Measurements from ENCODE around the gene RUNX2. TPM values are rescaled to one million over a fixed set of nuclear protein-coding genes. Genes with fewer than 3 reads are reported as not detected.

Gene RUNX2
- total RNA-seq, 4 donors from 2014 or later = 1.00 to 8.1 (median 3.6) TPM

GRCh38 chr6:45422503-45423110 lies 94.5 kb downstream of the RUNX2 start:
- H3K4me1 ChIP-seq = peaks cover 0 to 44% (median 32%) of the 10 kb centered on the region in 4 donors
- H3K9me3 ChIP-seq = no peaks in the 10 kb centered on the region
- peak; percentile 47 for DNase-seq
- H3K36me3 ChIP-seq = no peaks in the 10 kb centered on the region
- in situ Hi-C loops (cut with MboI; ENCODE audit: low pct_ligation_motif_present in 1 of 4, low pct_unique_long_range_greater_than_20kb in 1 of 4, low sequenced_read_pairs in 3 of 4) = loop anchor here in 2 of 4 donors (25.0 kb wide), 1 partner anchor 760 kb away; no protein-coding TSS in a partner anchor
- H3K27me3 ChIP-seq = peaks cover 77% of the 10 kb centered on the region
- intact Hi-C loops (cut with DNase I; ENCODE audit: low total_unique reads) = loop anchor here (5.0 kb wide), 2 partner anchors 45 to 290 kb away; partner anchors contain the start of gene SUPT3H
- peak overlapping the region; percentile 77 to 85 (median 82) for H3K27ac ChIP-seq
- WGBS, 2 donors (ENCODE audit: low coverage in 1 of 2) = 0% methylated on average over 11 to 26 of the region's 55 CpGs
- no peak for TF ChIP-seq CTCF (IDR thresholded peaks at IDR 0.05)
- TF ChIP-seq POLR2AphosphoS5 (IDR thresholded peaks at IDR 0.05) = peak in 1 of 3 donors; percentile 16
- no peak for TF ChIP-seq POLR2A (IDR thresholded peaks at IDR 0.05)
- TF ChIP-seq EP300 (IDR thresholded peaks at IDR 0.05; ENCODE audit: low read depth) = no peak
- peak overlapping the region; percentile 29 to 64 (median 43) for H3K4me3 ChIP-seq

- H3K36me3 ChIP-seq = no peaks in the 10 kb centered on the region
- TF ChIP-seq POLR2AphosphoS5 (IDR thresholded peaks at IDR 0.05) = no peak
- no peak for TF ChIP-seq CTCF (IDR thresholded peaks at IDR 0.05)
- TF ChIP-seq POLR2A (IDR thresholded peaks at IDR 0.05) = no peak
- TF ChIP-seq EP300 (IDR thresholded peaks at IDR 0.05; ENCODE audit: low read depth) = no peak
- peaks cover 71% of the 10 kb centered on the region for H3K27me3 ChIP-seq
- H3K4me3 ChIP-seq = peak overlapping the region; percentile 29 to 64 (median 43)
- no peaks in the 10 kb centered on the region for H3K9me3 ChIP-seq
- intact Hi-C loops (cut with DNase I; ENCODE audit: low total_unique reads) (loop anchor here (5.0 kb wide), 2 partner anchors 46 to 289 kb away; partner anchors contain the start of gene SUPT3H), in situ Hi-C loops (cut with MboI; ENCODE audit: low pct_ligation_motif_present in 1 of 4, low pct_unique_long_range_greater_than_20kb in 1 of 4, low sequenced_read_pairs in 3 of 4) (loop anchor here in 2 of 4 donors (25.0 kb wide), 1 partner anchor 761 kb away; no protein-coding TSS in a partner anchor)
- peaks cover 0 to 44% (median 32%) of the 10 kb centered on the region in 4 donors for H3K4me1 ChIP-seq
- peak; percentile 33 for DNase-seq
- 0 to 2% methylated on average over 9 to 52 of the region's 62 CpGs for WGBS, 2 donors (ENCODE audit: low coverage in 1 of 2)
- peak overlapping the region; percentile 77 to 85 (median 82) for H3K27ac ChIP-seq
These were observed 95.1 kb downstream of the RUNX2 start for GRCh38 chr6:45423111-45423823.

- H3K9me3 ChIP-seq = no peaks in the 10 kb centered on the region
- peaks cover 0 to 44% (median 32%) of the 10 kb centered on the region in 4 donors for H3K4me1 ChIP-seq
- DNase-seq = peak; percentile 31
- WGBS, 2 donors (ENCODE audit: low coverage in 1 of 2) = 29% methylated on average over 38 of the region's 38 CpGs; no CpG with 5 or more reads in 1 of the 2 donors
- peak overlapping the region; percentile 77 to 85 (median 82) for H3K27ac ChIP-seq
- TF ChIP-seq POLR2AphosphoS5 (IDR thresholded peaks at IDR 0.05) (no peak), EP300 (IDR thresholded peaks at IDR 0.05; ENCODE audit: low read depth) (no peak), POLR2A (IDR thresholded peaks at IDR 0.05) (no peak), CTCF (IDR thresholded peaks at IDR 0.05) (no peak)
- in situ Hi-C loops (cut with MboI; ENCODE audit: low pct_ligation_motif_present in 1 of 4, low pct_unique_long_range_greater_than_20kb in 1 of 4, low sequenced_read_pairs in 3 of 4) (loop anchor here in 2 of 4 donors (25.0 kb wide), 1 partner anchor 762 kb away; no protein-coding TSS in a partner anchor), intact Hi-C loops (cut with DNase I; ENCODE audit: low total_unique reads) (loop anchor here (5.0 kb wide), 2 partner anchors 47 to 288 kb away; partner anchors contain the start of gene SUPT3H)
- H3K36me3 ChIP-seq = no peaks in the 10 kb centered on the region
- peak overlapping the region; percentile 29 to 64 (median 43) for H3K4me3 ChIP-seq
- H3K27me3 ChIP-seq = peaks cover 64% of the 10 kb centered on the region
These were observed 95.8 kb downstream of the RUNX2 start for GRCh38 chr6:45423824-45424450.
